NCI-H446 treated with DMSO at 0.1 percent for 48 hours (cell line): ENCODE data around the gene TAP2.
"Not testable (repeated sequence)": the region's sequence is repeated elsewhere in the genome, so short reads cannot be mapped to it uniquely, and the experiment has no call there.

Source experiments
- DNase-seq: peaks from one replicate; lab custom pipeline; 2025; lab: John Stamatoyannopoulos, UW

TAP2 gene

DNA sequence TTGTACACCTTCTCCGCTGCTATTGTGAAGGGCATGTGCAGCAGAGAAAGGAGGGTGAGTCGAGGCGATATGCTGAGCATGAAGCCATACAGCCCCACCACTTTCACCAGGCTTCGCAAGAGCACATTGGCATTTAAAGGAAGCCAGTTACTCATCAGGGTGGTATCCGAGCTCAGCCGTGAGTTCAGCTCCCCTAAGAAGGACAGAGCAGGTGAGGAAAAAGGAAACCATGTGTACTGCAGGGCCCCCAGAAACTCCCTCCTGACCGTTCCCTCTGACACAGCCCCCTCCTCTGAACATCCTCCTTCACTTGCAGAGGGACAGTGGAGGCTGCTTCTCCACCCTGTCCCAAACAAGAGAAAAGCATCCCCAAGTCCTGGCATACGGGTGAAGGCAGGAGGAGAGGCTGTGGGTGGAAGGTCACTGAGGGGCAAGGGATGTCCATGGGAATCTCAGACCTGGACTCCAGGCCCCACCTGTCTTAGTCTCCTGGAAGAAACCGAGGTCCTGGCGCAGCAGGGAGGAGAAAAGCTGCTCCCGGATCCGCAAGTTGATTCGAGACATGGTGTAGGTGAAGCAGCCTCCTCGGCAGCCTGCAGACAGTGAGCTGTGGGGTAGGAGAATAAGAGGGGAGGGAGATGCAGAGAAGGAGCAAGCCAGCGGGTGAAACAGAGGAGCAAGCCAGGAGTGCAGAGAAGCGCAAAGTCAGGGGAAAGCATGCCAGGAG is 3.2 kb downstream of the TAP2 start:
- DNase-seq, result no peak

DNA sequence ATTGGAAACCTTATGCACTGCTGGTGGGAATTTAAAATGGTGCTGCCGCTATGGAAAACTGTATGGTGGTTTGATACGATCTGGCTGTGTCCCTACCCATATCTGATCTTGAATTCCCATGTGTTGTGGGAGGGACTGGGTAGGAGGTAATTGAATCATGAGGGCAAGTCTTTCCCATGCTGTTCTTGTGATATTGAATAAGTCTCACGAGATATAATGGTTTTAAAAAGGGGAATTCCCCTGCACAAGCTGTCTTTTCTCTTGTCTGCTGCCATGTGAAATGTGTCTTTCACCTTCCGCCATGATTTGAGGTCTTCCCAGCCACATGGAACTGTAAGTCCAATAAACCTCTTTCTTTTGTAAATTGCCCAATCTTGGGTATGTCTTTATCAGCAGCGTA is 4.9 kb downstream of the TAP2 start:
- DNase-seq, result no peak

DNA sequence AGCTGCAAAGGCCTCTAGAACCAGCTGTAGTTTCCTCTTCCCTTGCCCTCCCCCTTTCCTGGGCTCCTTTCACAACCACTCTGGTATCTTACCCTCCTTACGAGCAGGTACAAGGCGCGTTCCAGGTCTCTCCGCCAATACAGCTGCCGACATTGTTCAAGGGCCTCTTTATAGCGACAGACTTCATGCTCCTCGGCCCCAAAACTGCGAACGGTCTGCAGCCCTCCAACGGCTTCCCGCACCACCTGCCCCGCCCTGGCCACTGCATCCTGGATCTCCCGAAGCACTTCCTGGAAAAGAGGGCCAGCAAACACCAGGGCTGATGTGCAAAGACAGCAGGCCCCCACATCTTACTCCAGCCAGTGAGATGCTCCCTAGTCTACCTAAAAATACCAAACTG is 6.0 kb downstream of the TAP2 start:
- no peak for DNase-seq

DNA sequence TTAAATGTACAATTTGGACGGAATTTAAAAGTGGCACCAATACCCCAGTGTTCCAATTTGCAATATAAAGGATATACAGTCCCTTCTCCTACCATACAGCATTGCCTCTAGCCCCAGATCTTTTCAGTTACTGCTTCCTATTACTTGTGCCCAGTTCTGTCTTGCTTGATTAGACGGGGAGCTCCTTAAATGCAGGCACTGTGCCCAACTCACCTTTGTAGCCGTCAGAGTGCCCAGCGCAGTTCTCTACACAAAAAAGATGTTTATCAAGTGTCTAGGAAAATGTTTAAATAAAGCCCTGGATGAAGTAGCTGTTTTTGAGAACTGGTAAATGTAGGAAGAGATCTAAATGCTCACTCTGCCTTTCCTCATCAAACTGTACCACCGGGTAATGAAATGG is 7.6 kb downstream of the TAP2 start:
- no peak for DNase-seq

DNA sequence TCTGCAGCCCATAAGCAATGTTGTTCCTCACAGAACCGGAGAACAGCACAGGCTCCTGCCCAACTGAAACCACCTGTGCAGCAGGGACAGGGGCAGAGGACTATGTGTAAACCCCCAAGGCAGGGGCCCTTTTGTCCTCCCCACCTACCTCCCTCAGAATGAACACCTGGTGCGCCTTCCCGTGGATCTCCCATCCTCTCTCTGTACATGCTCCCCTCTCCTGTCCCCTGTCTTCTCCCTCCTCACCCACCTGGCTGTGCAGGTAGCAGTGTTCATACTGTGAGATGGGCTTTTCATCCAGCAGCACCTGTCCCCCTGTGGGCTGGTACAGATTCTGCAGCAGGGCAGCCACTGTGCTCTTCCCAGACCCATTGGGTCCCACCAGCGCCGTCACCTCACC is 8.5 kb downstream of the TAP2 start:
- DNase-seq, result no peak

DNA sequence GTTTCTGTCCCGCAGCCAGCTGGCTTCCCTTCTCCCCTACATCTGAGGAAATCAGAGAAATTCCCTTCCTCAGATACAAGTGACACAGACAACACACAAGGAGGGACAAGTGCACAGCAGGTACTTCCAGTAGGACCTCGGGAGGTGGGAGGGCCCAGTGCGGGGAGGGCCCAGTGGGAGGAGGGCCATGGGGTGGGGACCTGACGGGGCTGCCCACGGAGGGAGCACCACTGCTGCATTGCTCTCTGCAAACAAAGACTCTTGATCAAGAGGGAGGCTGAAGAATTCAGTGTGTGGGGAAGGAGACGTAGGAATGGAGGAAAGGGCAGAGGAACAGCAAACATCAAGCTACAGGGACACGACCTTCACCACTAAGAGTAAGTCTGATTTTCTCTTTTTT is 9.0 kb downstream of the TAP2 start:
- no peak for DNase-seq

DNA sequence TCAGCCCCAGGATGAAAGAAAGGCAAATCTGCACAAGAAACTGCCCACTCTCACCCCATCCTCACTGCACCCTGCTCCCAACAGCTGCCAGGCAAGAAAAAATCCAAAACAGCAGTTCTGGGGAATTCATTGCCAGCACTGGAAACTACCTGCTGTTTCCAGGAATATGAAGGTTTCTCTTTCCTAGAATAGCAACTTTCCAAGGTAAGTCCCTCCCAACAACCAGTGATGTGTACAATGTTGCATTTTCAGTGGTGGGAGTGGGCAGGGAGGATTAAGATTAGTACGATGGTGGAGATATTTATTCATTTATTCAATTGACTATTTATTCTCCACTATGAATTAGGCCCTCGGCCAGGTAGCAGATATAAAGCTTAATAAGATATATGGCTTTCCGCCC is 11.5 kb downstream of the TAP2 start:
- DNase-seq, result no peak

DNA sequence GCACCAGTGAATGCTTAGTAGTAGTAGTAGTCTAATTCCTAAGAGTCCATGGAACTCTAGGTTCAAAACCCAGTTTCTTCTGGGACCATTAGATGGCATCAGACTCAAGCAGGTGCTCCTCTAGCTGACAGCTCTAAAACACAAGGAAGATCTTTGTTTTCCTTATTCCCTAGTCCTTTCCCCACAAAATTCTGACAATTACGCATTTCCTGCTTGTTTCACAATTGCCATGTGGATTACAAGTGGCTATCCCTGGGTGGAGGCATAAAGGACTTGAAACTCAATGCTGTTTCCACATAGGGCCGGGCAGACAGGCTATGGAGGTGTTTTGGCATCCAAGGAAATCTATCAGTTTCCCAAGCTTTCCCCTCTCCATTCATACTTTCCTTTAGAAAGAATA is 12.6 kb downstream of the TAP2 start:
- DNase-seq, result no peak

DNA sequence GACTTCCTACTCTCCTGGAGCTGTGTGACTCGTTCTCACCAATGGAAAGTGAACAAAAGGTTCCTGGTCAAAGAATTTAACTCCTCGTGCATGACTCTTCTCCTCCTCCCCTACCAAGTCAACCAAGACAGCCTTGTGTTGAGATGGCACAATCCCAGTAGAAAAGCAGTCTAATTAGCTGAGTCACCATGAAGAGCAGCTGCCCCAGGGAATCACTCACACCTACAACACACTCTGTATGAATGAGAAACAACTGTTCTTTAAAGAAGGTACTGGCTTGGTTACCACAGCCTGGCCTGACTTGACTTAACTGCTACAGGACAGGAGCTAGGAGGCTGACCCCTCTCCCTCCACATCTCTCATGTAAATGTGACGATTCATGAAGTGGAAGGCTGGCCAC is 18.8 kb downstream of the TAP2 start:
- no peak for DNase-seq

DNA sequence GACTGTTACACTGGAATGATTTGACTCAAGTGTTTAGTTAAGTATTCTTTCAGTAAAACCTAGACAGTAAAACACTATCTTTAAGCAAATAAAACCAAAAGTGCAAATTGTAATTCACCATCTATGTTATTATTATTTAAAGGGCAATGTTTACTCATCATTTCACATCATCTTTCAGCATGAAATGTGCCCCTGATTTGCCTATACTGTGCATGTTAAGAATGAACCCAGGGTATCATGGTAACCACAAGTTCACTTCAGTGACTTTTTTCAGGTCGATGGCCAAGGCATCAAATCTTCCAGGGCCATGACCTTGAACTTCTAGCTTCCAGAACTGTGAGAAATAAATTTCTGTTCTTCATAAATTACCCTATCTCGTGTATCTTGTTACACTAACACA is 19.7 kb downstream of the TAP2 start:
- DNase-seq, result no peak

DNA sequence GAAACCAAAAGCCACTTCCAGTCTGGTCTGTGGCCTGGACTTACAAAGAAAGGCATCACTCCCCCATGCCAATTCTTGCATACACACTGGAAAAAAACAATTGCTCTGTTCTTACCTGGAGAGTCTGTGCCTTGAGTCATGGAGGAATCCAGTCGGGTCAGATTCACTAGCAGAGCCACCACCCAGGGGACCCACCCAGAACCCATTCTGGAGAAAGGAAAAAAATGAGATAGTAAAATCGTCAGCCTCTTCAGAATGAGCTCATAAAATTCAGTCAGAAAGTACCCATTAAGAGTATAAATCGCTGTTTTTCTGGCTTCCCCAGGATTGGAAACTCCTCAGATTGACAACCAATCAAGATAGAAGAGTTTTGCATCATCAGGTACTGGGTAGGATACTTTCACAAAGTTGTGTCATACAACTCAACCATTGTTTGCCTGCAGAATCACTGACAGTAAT is 21.8 kb downstream of the TAP2 start, which contains the start of gene HLA-DOB:
Gene HLA-DOB (minus strand): TSS at position 257 of the 459 bp plus-strand sequence. CDS start 51 bp downstream, at position 206.
- DNase-seq, result no peak

DNA sequence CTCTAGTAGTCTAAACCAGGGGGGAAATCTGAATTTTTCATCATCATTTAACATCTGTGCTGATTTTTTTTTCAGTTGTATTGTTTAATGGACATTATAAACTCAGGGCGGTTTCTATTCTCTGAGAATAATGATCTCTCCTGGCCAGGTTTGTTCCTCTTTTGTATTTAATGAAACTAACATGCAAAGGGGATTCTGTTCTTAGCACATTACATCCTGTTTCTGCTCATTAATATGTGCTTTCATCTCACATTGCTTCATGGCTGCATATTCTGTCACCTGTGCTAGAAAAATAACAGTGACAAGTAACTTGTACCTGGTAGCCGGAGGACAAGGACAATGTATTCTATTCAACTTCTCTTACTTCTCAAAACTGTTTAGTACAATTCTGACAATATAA is 22.5 kb downstream of the TAP2 start:
- DNase-seq, result no peak

DNA sequence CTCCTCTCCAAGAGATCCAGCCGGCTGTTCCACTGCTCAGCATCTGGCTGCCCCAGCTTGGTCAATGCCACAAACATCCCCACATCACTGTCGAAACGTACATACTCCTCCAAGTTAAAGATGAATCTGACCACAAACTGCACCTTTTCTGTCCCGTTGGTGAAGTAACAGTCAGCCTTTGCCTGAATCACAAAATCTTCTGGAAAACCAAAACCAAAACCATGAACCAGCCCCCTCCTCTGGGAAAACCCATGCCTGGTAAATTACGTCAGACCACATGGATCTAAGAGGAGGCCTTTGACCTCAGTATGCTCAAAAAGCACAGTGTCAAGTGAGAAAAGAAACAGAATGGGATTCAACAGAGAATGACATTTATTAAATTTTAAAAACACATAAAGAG is 23.4 kb downstream of the TAP2 start:
- DNase-seq, result no peak

DNA sequence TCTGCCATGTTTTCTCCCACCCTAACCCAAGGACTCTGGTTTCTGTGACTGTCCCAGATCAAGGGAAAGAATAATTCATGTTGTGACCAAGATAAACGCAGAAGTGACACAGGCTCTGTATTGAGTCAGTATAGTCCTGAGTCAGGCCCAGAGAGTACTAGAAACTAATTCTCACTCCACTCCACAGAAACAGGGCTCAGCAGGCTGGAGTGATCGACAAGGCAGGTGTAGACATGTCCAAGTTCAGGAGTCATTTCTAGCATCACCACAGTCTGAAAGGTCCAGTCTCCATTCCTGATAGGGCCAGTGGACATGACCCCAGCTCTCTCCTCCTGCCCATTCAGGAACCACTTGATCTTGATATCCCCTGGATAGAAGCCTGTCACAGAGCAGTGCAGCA is 24.4 kb downstream of the TAP2 start:
- DNase-seq, result no peak

DNA sequence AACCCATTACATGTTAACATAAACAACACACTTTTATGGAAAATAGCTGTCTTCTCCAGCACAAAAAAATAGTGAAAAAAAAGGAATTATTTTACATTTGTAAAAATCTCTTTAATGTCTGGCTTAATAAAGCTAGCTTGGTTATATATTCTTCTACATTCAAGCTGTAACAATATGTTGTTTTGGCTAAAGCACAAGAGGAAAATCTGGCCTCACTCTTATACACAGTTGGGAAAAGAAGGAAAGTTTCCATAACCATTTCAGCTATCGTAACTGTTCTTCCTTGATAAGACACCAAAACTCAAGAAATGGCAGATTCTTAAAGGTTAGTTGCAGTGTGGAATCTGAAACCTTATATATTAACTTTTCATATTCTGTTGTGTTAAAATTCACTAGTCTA is 29.4 kb downstream of the TAP2 start:
- no peak for DNase-seq

DNA sequence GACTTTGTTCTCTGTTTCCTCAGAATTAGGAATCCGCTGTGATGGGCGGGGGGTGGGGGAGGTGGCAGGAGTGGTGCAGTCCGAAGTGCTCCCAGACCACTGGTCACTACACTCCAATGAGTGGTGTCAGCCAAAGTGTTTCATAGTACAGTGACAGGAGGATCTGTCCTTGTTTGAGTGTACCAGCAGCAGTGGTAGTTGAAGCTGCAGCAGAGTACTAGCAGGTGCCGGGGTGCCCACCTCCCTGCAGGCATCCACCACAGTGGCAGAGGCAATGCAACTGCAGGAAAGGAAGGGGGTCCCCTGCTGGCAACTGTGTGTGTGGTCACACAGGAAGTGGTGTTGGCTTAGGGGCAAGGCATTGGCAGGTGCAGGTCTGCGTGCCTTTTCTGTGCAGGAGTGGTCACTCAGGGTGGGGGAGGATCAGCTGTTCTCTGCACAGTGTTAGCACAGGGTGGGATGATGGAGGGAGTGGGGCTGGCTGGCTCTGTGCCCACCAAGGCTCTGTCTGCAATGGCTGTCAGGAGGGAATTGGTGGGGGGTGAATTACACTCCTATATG is 31.4 kb downstream of the TAP2 start:
- no peak for DNase-seq

DNA sequence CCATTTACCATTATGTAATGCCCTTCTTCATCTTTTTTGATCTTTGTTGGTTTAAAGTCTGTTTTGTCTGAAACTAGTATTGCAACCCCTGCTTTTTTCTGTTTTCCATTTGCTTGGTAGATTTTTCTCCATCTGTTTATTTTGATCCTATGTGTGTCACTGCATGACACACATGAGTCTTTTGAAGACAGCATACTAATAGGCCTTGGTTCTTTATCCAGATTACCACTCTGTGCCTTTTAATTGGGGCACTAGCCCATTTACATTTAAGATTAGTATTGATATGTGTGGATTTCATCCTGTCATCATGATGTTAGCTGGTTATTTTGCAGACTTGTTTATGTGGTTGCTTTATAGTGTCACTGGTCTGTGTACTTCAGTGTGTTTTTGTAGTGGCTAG is 33.1 kb downstream of the TAP2 start:
- not testable (repeated sequence) for DNase-seq

DNA sequence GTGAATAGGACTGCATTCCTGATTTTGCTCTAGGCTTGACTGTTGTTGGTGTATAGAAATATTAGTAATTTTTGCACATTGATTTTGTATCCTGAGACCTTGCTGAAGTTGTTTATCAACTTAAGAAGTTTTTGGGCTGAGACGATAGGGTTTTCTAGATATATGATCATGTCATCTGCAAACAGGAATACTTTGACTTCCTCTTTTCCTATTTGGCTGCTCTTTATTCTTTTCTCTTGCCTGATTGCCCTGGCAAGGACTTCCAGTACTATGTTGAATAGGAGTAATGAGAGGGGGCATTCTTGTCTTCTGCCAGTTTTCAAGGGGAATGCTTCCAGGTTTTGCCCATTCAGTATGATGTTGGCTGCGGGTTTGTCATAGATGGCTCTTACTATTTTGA is 35.1 kb downstream of the TAP2 start:
- DNase-seq, result no peak

DNA sequence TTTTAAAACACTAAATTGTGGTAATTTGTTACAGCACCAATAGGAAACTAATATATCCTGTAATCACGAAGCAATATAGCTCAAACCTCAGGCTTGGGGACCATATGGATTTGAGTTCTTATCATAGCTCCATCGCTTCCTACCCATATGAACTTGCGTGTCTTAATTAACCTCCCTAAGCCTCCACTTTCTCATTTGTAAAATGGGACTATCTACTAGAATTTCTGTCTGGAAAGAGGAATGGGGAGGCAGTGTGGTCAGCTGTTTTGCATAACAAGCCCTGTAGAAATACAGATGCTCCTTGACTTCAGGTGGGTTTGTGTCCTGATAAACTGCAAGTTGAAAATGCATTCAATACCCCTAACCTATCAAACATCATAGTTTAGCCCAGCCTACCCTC is 38.8 kb downstream of the TAP2 start:
- no peak for DNase-seq

DNA sequence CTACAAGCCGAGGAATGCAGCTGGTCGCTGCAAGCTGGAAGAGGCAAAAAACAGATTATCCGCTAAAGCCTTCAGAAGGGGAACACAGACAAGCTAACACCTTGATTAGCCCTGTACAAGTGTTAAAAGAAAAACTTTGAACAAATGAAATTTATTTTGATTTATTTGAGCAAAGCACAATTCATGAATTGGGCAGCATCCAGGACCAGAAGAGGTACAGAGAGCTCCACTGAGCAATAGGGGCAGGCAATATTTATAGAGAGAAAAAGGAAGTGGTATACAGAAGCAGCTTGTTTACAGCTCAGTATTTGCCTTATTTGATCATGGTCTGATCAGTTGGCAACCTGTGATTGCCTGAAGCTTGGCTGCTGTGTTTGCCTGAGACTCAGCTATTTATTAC is 39.4 kb downstream of the TAP2 start:
- DNase-seq, result no peak

DNA sequence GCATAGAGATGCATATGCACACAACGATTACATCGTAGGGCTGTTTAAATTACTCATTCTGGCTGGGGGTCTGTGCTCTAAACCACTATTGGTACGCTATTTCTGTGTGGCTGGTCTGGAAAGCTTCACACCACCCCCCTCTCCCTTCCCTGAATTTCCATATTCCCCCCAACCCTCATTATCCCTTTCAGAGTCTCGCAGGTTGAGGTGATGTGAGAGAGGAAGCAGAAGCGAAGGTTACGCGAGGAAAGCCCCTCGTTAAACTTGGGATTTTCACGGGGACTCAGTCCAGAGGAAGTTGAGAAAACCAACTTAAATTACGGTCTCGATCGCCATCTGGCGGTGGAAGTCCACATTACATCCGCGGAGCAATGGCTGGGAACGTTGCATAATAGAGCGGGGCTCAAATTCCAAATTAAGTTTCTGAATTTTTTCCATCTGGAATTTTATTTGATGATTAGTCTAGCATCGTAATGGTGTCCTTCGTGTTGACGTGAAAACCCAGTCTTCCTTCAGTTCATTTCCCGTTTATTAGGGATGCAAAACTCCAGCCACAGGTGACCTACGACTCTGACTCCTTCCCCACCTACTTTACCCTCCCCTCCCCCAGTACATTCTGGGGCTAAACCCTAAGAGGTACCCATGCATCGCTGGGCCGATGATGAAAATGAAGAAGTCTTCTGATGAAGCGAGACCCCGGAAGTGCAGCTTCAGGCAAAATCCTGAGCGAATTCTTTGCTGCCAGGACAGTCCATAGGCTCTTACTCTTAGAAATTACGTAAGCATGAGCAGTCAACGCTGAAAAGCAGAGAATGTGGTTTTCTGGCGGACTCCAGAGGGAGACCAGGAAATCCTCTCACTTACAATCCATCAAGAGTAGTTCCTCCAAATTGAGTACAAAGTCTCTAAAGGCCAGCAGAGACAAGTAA is 41.4 kb downstream of the TAP2 start:
- no peak for DNase-seq

DNA sequence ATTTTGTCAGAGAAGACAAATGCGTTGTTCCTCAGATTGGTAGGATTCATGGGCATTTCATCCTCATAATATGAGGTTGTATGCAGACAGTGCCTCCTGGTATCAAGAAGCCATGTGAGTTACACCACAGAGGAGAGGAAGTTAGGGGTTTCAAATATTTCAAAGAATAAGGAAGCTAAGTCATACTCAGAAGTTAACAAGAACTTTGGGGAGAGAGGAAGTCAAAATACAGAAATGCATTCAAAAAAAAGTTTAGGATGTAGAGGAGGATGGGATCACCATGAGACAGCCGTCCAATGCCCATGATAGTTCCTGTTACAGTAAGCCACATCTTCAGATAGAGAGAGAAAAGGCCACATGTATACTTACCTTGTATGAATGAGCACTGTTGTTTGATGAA is 44.0 kb downstream of the TAP2 start:
- no peak for DNase-seq

DNA sequence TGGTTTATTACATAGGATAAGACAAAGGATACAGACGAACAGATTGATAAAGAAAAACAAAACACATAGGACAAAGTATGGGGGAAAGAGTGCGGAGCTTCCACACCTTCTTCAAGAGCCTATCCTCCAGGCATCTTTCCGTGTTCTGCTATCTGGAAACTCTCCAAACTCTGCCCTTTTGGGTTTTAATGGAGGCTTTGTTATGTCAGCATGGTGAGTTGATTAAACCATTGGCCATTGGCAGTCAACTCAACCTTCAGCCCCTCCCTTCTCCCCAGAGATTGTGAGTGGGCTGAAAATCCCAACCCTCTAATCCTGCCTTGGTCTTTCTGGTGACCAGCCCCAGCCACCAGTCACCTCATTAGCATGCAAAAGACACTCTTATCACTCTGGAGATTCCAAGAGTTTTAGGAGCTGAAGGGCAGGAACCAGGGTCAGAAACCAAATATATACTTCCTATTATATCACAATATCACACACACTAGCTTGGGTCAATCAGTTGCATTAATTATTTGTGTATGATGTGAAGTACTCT is 45.6 kb downstream of the TAP2 start:
- no peak for DNase-seq
